Measurements from ENCODE around the gene GJA4.

- TF ChIP-seq CTCF (conservative IDR thresholded peaks at IDR 0.05; ENCODE audit: low read length) (no peak), EZH2phosphoT487 (IDR thresholded peaks at IDR 0.05; ENCODE audit: borderline replicate concordance, low read depth, low read length) (no peak)
Measured at GRCh38 chr1:34762474-34763141, 30.2 kb upstream of the GJA4 start.
